NCI-H2107 (cell line): ENCODE results near the gene ITGA5.

ENCODE experiments used
- DNase-seq: peaks from one replicate; lab custom pipeline; 2025; lab: John Stamatoyannopoulos, UW

ITGA5 gene

GRCh38 chr12:54430471-54431069, 11.5 kb upstream of the ITGA5 start:
- no peak for DNase-seq

- no peak for DNase-seq
Measured at GRCh38 chr12:54429014-54429471, 10.0 kb upstream of the ITGA5 start.

DNA sequence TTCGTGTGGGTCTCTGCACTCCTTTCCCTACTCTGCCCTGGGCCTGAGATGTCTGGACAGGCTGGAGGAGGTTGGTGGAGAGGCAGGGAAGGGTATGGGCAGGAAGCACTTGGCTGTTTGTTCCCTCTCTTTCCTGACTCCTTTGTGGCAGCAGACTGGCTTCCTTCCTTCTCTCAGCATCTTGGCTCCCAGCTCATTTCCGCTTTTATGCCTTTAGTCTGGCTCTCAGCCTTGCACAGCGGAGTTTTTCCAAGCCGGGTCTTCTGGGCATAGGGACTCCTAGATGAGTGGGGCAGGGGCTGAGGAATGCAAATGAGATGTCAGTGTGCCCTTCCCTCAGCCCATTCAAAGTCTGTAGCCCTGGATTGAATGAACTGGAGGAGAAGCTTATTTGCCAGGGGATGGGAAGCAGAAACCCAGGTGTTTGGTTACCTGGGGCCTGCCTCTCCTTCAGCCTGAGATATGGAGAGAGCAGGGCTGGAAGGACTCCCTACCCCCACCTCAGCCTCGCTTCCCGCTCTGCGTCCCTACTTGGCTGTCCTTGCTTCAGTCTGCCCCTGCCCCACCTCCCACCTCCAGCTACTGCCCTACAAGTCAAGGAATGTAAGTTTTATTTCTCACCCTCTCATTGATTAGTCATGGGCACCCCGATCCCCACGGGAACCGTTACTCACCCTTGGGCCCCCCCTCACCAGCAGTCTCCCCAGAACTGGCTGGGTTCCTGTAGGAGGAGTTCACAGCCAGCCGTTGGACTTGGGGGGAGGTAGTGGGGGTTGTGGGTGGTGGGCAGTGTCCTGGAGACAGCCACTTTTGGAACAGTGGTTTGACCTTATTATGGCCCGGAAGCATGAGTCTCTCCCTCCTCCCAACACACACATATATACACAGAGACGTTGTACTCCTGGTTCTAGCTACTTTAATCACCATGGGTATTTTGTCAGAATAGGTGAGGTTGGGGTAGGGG, 9.3 kb upstream of the ITGA5 start:
- DNase-seq = no peak

GRCh38 chr12:54427106-54427505, 8.0 kb upstream of the ITGA5 start:
- no peak for DNase-seq

DNA sequence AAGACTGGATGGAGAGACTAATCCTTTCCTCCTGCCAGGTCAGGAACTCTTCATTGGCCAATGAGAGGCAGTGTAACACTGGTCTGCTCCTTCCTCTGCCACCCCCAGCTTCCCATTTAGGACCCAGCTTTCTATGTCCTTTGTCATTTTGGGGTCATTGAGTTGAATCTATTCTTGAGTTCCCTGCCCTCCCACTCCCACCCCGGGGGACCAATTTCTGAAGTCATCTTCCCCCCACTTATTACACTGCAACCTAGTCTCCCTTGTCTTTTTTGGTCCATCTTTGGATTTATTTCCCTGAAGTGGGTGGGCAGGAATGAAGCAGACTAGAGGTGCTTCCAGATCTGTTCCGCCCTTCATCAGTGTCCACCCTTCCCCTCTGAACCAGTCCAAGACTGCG, 7.6 kb upstream of the ITGA5 start:
- DNase-seq = no peak

DNA sequence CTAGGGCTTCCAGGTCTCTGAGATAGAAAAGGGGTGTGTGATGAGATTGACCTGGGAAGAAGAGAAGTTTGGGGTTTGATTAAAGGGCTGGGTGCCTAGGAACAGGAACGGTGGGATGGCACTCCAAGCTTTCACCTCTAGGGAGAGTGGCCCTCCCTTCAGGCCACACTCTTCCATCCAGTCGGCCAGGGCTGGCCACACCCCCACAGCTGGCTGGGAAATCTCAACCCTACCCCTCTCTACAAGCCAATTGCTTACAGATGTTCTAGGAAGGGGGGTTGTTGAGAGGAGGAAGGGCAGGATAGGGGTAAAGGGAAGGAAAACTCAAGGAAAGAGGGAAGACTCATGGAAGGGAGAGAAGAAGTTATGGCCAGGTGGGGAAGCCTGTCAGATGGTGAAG, 6.6 kb upstream of the ITGA5 start:
- no peak for DNase-seq

GRCh38 chr12:54424224-54424623, 5.2 kb upstream of the ITGA5 start:
- DNase-seq = no peak

DNA sequence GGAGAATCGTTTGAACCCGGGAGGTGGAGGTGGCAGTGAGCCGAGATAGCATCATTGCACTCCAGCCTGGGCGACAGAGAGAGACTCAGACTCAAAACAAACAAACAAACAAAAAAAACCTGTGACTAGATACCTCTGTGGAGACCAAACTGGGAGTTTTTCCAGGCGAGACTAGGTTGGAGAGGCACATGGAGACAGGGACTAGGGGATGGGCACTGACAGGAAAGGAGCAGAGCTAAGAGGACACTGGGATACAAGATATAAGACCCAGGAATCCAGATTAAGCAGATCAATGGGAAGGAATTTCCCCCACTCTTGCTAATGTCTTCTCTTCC, 4.7 kb upstream of the ITGA5 start:
- no peak for DNase-seq

DNA sequence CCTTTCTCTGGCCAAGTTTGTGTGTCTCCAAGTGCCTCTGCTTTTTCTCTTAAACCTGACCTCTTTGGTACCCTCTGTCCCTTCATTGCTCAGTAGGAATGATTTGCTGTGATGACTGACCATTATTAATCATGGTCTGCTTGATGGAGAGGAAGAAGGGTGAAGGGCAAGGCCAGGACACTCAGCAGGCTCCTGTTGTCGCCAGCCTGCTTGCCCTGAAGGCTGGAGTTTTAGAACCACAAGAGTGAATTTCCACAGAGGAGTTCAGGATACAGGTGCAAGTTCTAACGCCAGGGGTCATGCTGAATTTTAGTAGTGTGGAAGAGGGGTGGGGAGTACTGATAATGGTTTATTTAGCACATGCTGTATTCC, 2.8 kb upstream of the ITGA5 start:
- DNase-seq = no peak

GRCh38 chr12:54421175-54421878, 2.3 kb upstream of the ITGA5 start:
- no peak for DNase-seq

DNA sequence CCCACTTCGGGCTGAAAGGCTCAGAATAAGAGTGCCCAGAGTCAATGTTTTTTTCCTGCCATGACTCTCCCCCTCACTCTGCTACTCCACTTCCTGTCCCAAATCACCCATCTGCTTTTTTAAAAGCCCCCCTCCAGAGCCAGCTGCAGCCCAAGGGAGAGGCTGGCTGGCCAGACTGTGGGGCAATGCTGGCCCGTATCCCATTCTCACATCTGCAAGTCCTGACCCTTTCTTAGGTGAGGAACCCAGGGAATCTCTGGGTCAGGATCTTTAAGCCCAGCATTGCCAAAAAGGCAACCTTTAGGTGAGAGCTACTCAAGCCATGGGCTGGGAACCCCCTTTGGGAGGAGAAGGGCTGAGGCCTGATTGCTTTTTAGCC, 1.7 kb upstream of the ITGA5 start:
- DNase-seq = no peak

- DNase-seq = no peak
Measured at GRCh38 chr12:54418441-54419087, 502 bp downstream of the ITGA5 start.

- DNase-seq = no peak
Measured at GRCh38 chr12:54417712-54418440, 1.2 kb downstream of the ITGA5 start.

GRCh38 chr12:54416687-54417603, 2.1 kb downstream of the ITGA5 start:
- no peak for DNase-seq

- no peak for DNase-seq
Measured at GRCh38 chr12:54415221-54415929, 3.7 kb downstream of the ITGA5 start.

DNA sequence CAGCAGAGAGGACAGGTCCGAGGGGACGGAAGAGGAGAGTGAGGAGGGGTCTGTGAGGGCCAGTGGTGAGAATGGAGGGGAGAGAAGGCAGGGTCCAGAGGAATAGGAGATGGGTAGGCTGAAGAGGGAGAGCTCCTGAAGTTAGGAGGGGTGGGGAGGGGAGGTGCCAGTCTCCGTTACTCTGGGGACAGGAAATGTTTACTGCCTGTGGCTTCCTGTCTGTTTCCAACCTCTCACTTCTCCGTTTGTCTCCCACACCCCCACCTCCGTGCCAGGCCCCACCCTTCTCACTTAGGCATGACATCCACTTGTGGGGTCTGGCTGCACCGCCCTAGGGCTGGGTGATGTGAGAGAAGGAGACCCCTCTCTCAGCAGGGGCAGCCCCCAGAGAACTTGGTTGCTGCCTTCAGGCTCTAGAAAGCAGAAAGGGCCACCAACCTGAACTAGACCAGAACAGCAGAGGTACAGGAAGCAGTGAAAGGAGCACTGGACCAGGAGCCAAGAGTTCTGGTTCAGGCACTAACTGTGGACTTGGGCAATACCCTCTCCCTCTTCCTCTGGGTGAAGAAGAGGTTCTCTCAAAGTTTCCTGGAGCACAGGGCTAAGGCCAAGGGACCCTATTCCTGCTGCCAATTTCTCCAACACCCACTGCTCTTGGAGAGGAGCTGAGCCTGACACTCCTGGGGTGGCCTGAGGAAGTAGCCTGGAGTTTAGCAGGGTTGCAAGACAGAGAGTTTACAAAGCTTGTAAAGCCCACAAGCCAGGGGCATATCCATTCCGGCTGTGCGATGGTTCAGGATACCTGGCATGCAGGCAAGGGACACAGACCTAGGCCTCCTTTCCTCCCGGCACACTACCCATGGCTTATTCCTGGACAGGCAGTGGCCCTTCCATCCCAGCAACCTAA, 5.5 kb downstream of the ITGA5 start:
- no peak for DNase-seq

GRCh38 chr12:54412786-54413185, 6.3 kb downstream of the ITGA5 start:
- no peak for DNase-seq

- DNase-seq = no peak
Measured at GRCh38 chr12:54412348-54412747, 6.7 kb downstream of the ITGA5 start.
